GM04503 (cell line): Measurements from ENCODE around the gene TEX47.

ENCODE experiments used
- DNase-seq: peaks from one replicate; pipeline ENCODE4 v3.0.0-alpha.2; 2012; ENCODE audit warnings: low read depth

The TEX47 gene

DNA sequence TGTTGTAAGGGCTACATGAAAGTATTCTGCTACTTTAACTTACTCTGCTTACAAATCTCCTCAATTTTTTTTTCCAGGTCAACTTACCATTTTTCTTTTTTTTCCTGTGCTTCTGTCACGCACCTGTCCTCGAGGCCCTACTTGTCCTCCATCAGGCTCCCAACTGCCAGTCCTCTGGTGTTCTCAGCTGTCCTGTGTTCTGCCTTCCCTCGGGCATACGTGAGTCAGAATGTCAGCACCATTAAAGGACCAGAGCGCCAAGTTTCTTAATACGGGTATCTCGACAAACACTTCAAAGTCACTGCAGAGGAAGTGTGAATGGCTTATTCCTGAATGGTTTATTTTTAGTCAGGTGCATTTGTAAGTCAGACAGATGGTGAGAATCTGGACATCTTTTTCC is at the start of gene TEX47:
Gene TEX47, minus strand, starts transcription at position 185 of the 400 bp plus-strand sequence. CDS start 795 bp downstream, outside the sequence.
- DNase-seq, result no peak

DNA sequence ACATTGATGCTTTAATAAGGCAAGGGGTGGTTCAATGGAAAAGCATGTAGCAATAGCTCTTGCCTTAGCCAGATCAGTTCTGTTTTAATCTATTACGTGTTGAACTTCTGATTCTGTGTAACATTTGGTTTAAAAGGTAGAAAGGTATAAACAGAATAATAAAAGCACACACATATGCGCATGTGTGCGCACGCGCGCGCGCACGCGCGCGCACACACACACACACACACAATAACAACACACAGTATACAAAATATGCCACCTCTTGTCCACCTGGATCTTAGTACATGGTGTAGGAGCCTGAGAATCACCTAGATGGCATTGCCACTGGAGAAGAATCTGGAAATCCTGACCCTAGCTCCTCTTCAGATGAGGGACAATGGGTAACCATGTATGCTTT is 49.6 kb upstream of the TEX47 start:
- no peak for DNase-seq

DNA sequence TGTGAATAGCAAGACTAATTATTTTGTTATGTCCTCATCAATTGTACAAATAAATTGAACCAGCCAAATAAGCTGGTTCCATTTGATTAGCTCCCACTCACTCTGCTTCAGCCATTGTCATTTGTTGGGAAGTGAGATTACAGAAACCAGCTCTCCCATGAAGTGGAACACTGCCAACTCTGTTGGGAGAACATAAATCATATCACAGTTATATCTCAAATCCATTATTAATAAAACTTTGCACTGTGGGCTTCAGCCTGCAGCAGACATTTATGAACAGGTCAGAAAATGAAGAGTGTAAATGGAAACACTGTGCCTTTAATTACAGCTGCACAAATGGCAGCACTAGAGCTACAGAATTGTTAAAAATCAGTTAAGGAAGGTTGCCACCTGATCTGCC is 46.7 kb upstream of the TEX47 start:
- DNase-seq, result no peak

GRCh38 chr7:88835147-88835728 is 39.7 kb upstream of the TEX47 start:
- DNase-seq, result no peak

- no peak for DNase-seq
Measured at GRCh38 chr7:88826222-88826621, 30.7 kb upstream of the TEX47 start.

- no peak for DNase-seq
Measured at GRCh38 chr7:88818552-88818951, 23.0 kb upstream of the TEX47 start.

DNA sequence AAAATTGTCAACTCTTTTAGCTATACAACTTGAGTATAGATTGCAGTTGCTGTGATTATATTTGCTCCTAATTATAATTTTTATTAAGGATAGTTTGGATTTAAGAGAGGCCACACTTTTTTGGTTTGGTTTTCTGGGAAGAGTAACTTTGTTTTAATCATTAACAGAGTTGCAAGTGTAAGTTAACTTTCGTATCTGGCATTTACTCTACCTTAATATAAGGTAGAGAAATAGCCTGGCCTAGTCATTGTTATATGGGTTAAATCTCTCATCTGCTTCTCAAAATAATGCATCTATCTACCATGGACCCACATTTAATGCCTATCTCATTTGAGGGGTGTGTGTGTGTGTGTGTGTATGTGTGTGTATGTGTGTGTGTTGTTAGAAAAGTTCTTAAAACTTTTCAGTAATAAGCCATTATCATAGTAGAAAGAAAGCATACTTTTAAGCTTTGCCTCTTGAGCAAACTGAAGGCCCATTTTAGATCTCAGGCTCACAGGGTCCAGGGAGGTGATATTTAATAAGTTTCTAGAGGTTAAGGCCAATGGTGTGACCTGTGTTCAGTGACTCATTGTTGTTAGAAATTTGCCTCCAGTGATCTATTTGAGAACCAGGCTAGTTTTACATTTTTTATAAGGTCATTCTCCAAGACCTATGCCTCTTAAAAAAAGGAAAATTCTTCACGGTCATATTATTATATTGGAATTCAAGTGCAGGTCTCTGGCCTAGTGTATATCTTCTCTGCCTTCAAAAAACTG is 10.9 kb upstream of the TEX47 start:
- DNase-seq, result no peak

GRCh38 chr7:88801046-88801445 is 5.5 kb upstream of the TEX47 start:
- no peak for DNase-seq

DNA sequence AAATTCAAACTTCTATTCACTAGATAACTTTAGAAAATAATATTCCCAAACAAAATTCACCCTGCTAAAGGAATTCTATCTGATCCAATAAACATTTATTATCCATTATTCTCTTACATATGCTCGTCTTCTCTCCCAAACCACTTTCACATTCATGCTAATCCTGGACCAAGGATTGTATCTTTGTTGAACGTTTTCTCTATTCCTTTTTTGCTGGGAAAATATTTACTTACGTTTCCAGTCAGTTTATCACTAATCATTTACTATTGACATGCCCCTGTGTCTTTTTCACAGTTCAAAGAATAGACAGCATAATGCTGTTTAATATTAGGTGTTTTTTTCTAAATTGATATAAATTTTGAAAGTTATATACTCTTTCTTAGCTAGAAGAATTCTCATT is 3.2 kb downstream of the TEX47 start:
- no peak for DNase-seq

- DNase-seq, result no peak
Measured at GRCh38 chr7:88791891-88792290, 3.6 kb downstream of the TEX47 start.

DNA sequence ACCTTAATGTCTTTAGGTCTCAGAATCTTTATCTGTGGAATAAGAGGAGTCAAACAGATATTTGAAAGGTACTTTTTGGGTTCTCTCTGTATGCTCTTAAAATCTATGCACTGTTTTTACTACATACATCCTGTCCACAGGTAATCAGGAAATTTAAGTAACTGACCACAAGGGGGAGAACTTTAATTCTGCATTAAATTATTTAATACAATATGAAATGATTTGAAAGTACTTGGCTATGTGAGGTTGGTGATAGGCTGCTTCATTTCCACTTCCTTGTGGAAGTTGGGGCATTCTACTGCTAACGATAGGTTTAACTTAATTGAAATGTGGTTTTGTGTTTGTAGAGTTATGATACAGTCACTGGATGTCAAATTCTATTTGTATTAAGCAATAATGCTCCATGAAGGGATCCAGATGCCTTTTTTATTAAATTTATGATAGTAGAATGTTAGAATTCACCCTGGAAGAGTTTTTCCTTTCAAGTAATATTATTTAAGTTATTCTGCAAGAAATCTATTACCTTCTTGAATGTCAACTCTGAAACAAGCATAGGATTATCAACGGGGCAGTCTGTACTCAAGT is 6.0 kb downstream of the TEX47 start:
- no peak for DNase-seq

DNA sequence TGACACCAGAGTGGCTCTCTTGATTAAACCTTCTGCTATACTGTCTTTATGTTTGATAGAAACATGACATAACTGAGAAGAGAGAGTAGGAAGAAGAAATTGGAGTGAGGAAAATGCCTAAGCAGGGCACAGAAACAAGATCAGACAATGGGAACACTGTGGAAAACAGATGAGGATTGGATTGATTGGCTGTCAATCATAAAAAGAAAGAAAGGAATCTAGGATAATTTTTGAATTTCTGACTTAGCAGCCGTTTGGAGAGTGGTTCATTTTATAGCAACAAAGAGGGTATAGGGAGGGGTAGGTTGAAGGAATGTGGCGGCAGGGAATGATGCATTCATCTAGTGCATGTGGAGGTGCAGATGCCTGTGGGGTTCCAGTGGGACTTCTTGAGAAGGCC is 7.8 kb downstream of the TEX47 start:
- DNase-seq, result no peak

DNA sequence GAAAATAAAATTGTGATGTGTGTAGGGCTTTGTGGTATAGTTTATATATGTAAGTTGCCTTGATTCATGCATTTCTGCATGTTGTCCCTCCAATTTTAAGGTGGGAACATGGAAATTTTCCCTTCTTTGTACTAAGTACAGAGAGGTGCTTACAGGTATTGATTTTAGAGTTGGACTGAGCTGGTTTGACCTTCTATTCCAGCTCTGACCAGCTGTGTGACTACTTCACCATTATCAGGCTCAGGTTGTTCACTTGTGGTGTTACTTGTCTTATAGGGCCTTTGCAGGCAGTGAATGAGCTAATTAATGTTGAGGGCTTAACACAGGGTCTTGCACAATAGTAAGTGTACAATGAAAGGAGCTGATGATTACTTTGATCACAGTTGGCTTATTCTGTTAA is 19.7 kb downstream of the TEX47 start:
- no peak for DNase-seq

- DNase-seq, result no peak
Measured at GRCh38 chr7:88772776-88773175, 22.8 kb downstream of the TEX47 start.

- DNase-seq, result no peak
Measured at GRCh38 chr7:88771417-88771816, 24.1 kb downstream of the TEX47 start.

DNA sequence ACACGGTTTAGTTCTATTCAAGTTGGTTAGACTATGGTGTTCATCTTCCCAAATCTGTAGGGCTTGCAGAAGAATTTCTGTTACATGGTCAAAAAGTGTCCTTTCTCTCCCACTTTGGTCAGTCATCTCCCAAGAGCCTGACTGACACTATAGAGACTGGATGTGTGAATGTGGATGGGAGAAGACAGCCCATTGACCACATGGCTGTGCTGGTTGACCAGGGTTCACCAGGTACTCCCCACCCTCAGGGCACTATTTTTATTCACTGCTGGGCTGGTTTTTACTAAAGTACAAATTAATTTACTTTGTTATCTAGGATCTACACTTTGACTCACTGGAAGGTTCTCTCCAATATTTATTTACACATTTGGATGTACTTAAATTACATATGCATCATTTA is 33.8 kb downstream of the TEX47 start:
- no peak for DNase-seq

DNA sequence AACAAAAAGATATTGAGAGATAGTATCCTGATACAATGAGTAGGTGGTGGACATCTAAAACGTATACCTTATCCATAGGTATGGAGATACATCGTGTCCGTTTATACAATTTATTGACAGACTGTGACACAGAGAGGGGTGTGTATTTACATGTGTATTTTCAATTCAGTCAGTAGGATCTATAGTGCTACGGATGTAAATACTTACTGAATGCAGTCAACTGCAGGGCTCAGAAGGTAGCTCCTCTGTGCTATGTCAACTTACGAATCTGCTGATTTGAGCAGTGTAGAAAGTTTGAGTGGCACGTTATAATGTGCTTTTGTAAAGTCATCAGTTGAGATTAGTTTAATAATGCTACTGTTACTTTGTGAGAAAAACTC is 35.4 kb downstream of the TEX47 start:
- no peak for DNase-seq

DNA sequence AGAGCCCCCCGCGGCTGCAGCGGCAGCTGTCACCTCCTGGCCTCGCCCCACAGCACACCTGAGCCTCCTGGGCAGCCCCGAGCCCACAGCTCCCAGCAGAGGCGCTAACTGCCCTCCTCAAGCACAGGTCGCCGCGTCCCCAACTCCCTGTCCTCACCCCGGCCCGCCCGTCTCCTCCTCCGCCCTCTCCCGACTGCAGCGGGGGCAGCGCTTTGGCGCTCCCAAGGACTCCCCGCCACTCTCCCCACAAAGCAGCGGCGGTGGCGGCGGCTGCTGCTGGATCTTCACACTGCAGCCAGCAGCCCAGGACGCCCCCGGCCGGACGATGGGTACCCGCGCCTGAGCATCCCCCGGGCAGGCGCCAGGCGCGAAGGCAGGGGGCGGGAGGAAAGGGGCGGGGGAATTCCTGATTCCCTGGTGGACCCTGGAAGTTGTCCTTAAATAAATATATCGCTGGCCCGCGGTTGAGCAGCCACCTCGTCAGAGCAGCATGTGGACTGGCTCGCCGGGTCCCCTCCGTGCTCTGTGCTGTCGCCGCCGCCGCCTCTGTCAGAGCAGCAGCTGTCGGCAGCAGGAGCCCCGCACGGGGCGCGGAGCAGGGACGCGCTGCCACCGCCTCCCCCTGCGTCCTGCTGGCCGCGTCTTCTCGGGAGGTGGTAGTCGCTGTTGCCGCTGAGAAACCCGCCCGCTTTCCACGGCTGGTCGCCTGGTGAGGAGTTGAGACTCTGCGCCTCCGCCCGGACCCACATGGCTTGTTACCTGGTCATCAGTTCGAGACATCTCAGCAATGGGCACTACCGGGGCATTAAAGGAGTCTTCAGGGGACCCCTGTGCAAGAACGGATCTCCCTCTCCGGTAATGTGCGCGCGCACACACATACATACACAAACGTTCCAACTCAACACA is 36.1 kb downstream of the TEX47 start, which contains the start of gene ZNF804B:
Gene ZNF804B, plus strand, starts transcription at position 471 of the 906 bp plus-strand sequence. Its CDS starts 277 bp downstream, at position 748.
- no peak for DNase-seq

DNA sequence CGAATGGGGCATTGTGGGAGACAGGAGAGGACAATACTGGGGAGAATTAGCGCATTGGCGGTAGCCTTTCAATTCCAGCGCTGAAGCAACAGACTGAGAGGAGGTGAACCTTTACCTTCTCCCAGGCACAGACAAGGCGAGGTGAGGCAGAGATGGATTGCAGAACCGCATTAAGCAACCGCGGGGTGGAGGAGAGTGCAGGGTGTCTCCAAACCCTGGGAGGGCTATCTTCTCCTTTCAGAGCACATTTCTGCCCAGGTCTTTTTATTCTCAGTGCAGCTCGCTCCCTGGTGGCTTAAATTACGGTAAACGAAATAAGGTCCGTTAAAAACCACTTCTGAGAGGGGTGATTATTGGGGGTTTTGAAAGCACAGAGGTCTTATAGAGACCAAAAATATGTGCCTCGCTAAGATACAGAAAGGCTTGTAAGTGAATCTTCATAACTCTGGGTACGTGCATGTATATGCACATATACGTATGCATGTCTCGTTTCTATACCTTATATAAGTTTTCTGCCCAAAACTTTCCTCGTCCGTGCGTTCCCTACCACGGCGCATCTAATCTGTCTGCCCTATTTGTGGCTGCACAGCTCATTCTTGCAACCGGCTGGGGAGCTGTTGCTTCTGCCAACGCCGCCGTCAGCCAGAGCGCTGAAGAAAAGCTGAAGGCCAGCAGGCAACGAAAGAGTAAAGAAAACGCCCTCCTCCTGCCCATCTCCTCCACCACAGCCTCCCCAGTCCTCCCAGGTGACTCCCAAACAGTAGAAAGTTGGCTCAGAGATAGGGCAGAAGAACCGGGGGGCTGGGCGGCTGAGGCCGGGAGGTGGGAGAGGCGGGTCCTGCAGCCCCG is 36.9 kb downstream of the TEX47 start:
- no peak for DNase-seq

GRCh38 chr7:88757371-88757770 is 38.2 kb downstream of the TEX47 start:
- no peak for DNase-seq

DNA sequence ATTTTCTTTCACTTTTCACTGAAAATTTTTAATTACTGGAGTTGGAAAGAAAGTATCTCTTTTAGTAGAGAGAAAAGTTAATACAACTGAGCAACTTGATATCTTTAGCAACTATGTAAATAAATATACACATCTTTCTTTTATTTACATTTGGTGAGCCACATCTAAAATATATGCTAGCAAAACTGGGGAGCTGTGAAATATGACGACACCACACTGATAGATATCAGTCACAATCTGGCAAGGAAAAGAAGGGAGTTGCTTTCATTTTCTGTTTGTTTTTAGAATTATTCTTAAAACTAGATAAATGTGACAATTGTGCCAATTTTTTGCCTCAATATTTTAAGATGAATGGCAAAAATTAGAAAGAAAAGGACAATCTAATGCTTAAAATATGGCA is 38.7 kb downstream of the TEX47 start:
- DNase-seq, result no peak

DNA sequence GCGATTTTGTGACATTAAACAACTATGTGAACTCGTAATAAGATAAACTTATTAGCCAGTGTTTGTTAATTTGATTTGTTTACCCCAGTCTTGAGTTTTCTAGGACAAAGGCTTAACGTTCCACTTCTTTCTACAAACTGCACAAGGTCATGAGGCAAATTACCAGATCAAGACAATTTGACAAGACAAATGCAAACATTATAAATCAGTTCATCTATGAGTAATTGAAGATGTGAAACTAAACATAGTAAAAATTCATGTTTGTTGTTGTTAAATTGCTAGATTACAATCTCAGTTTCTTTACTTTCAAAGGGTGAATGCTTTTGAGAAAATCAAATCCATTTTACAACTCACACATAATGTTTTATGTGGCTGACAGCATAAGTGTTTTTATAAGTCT is 49.4 kb downstream of the TEX47 start:
- DNase-seq, result no peak
